Islet precursor cell (in vitro differentiated cells): Measurements from ENCODE around the gene SH3GL1.

Experiments
- DNase-seq: peaks from one replicate; pipeline ENCODE4 v3.0.0-alpha.2; 2018

The SH3GL1 gene

GRCh38 chr19:4313847-4314490 lies 86.4 kb downstream of the SH3GL1 start:
- DNase-seq, result no peak
